ENCODE results near the gene GPC5.

GRCh38 chr13:91406619-91407018 lies 8.2 kb downstream of the GPC5 start:
- no peak for TF ChIP-seq POLR2AphosphoS5 (IDR thresholded peaks at IDR 0.05)
- TF ChIP-seq CTCF (IDR thresholded peaks at IDR 0.05 in 8 of 11, conservative IDR thresholded peaks at IDR 0.05 in 3 of 11): peak in 5 of 11 experiments; percentile 16 to 42 (median 32)

Measured in spleen (tissue), 7 donors.